ENCODE results near the gene OLFM1.

The OLFM1 gene

DNA sequence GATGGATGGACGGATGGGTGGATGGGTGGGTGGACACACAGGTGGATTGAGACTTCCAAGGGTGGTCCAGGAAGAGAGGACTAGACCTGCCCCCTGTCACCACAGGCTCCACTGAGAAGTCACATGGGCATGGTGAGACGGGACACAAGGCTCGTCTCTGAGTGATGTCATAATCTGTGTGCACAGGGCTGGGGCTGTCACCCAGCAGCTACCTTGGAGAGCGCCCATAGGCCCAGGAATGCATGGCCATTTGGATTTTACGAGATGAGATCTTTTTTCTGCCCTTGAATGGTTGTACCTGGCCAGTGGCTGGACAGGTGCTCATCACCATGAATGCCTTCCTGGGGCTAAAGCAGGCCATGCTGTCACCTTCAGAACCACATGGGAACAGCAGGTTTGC, 3.1 kb downstream of the OLFM1 start:
- no peak for DNase-seq

DNA sequence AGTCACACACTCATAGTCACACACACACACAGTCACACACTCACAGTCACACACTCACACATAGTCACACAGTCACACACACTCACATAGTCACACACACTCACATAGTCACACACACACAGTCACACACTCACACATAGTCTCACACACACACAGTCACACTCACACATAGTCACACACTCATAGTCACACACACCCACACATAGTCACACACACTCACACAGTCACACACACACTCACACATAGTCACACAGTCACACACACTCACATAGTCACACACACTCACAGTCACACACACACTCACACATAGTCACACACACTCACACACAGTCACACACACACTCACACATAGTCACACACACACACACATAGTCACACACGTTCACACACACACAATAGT, 4.1 kb downstream of the OLFM1 start:
- DNase-seq: no peak

DNA sequence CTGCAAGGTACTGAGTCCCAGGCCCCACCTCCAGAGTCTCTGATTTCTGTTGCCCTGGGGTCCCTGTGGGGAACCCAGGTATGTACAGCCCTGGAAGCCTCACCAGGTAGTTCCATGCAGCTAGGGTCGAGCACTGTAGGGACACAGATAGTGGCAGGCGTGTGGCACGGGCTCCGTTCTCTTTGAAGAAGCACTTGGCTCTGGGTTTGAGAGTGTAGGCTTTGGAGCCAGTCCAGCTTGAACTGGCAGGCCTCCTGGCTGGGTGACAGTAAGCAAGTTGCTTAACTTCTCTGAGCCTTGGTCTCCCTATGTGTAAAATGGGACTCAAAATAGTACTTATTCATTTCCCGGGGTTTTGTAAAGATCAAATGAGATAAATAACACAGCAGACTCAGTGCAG, 5.6 kb downstream of the OLFM1 start:
- no peak for DNase-seq

DNA sequence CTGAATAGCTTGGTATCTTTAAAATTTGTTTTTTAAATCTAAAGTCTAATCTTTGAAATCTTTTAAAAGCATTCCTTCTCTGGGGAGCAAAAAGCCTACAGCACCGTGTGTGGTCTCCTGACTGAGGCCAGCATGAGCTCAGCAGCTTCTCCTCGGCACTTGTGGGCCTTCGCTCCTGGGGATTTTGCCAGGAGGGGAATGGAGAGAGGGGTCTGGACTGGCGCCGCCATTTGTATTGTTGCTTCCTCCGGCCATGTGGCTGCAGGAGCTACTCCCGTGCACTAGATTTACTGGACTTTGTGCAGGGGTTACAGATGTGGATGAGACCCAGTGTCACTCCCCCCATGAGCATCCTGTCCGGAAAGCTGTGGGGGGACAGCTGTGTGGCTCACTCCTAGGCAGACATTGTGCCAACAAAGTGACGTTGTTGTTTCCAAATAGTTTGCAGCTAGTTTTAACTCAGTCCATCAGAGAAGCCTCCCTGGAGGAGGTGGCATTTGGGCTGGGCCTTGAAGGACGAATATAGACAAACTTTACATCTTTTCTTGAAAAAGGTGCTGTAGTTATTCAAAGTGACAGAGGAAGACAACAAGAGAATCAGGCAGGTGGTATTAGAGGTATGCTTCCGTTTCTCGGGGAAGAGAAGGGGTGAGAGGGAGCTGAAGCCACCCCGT, 6.6 kb downstream of the OLFM1 start:
- DNase-seq: no peak

DNA sequence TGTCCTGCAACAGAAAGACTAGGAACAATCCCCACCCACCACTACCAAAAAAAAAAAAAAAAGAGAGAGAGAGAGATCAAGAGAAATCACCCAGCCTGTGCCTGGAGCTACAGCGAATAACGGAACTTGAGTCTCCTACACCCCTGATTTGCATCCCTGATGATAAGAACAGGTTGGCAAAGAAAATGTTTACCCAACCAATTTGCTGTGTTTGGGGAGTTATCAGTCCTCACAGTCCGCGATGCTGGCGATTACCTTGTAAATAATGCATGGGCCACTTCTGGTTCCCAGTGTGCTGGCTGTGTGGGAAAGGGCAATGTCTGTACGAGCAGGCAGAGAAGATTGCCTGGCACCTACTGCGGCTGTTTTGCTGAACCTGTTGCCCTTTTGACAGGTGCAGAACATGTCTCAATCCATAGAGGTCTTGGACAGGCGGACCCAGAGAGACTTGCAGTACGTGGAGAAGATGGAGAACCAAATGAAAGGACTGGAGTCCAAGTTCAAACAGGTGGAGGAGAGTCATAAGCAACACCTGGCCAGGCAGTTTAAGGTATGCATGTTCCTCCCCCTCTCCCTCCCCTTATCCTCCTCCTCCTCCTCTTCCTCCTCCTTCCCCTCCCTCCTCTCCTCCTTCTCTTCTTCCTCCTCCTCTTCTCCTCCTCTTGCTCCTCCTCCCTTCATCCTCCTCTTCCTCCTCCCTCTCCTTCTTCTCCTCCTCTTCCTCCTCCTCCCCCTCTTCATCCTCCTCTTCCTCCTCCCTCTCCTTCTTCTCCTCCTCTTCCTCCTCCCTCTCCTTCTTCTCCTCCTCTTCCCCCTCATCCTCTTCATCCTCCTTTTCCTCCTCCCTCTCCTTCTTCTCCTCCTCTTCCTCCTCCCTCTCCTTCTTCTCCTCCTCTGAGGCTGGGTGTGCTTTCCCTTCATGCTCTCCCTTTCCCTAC, 8.3 kb downstream of the OLFM1 start:
- peak in 2 of 3 experiments; percentile 4 to 12 for DNase-seq

DNA sequence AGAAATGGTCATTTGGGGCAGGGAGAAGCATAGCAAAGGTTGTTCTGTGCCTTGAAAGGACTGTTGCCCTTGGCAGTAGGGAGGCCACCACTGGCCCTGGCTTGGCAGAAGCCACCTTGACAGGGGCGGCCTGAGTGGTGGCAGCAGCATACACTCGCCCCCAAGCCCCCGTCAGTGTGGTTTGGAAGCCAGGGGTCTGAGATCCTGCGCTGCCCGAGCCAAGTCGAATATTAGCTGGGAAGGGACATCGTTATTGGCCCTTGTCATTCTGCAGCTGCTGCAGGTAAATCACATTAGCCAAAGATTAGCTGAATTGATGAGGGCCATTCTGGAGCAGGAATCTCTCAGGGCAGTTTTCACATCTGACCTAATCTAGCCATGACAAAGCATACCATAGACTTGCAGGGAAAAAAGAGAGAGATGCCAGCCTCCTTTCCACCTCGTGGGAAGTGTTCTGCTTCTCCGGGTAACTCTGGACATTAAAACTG, 9.0 kb downstream of the OLFM1 start:
- no peak for DNase-seq

DNA sequence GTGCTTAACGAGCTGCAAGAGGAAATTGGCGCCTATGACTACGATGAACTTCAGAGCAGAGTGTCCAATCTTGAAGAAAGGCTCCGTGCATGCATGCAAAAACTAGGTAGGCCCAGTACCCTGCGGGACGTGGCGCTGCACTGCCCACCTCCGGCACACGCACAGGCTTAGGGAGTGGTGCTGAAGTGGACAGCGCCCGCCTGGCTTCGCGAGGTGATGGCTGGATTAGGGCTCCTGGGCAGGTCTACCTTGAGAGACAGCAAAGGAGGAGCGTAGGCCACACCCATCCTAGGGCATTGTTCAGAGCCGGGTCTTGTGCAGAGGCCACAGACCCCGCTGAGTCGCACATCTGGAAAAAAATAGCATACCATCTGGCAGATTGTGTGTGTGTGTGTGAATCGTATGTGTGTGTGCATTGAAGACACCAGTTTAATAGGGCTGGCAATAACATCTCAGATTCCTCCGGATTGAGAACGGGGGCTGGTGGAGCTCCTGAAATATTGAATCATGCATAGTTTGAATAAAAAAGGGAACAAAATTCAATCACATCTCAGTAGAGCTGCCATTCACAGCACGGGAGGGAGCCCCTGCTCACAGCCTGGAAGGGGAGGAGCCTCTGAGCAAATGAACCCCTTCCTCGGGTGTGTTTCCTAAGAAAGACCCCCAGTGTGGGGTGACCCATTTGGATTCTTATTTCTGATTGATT, 11.1 kb downstream of the OLFM1 start:
- DNase-seq: no peak

DNA sequence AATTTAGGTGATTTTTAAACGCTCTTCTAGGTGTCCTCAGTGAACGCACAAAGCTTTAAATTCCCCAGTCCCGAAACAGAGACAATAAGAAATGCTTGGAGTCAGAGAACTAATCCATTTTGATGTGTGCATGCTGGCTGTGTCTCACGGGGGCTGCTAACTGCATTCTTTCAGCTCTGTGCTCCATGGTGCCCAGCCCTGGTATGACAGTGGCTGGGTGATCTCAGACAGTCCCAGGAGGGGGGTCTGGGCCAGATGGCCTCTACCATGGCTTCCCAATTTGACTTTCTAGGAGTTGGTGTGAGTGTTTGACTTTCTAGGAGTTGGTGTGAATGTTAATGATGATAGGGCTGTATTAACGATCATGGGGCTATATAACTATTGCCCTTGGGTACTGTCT, 12.1 kb downstream of the OLFM1 start:
- no peak for DNase-seq

DNA sequence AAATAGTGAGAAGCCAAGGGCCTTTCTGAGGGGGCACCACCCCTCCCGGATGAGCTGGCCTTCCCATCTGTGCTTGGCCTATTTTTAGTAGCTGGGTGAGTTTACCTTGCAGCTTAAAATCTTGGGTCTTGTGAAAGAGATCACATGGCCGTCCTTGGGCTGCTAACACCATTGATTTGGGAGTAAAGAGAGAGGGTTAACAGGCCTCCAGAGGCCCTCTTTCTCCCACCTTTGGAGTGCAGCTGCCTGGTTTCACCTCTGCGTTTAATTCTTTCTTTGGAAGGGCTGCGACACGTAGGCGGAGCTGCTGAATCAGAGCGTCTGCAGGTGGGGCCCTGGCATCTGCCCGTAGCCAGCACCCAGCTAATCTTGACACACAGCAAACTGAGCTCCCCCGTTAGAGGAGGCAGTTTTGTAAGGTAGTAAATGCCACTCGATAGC, 12.8 kb downstream of the OLFM1 start:
- DNase-seq: peak in 1 of 3 experiments; percentile 59

DNA sequence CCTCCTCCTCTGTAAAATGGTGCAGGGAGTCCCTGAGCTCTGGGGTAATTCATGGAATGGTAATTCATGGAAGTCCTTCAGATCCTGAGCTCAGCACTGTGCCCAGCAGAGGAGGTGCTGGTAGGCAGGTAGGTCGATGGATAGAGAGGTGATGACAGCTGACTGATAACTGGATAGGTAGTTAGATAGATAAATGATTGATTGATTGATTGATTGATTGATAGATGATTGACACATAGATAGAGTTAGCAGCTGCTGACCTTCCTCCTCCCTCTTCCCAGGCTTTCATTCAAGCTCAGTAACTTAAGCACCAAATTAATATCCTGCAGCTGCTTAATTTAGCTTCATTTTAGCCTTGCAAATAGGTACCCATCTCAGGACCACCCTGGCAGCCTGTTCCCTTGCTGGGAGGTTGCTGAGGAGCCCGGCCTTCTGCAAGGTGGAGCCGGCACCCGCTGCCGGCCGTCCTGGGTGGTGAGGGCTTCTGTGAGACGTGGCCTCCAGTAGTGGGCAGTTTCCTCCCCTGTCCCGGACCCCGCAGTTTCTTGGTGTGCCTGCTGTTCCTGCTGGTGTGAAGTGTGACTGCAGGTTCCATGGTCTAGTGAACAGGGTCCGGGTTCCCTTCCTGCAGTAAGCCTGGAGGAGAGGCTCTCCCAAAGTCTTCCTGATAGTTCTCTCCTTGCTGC, 13.4 kb downstream of the OLFM1 start:
- no peak for DNase-seq

DNA sequence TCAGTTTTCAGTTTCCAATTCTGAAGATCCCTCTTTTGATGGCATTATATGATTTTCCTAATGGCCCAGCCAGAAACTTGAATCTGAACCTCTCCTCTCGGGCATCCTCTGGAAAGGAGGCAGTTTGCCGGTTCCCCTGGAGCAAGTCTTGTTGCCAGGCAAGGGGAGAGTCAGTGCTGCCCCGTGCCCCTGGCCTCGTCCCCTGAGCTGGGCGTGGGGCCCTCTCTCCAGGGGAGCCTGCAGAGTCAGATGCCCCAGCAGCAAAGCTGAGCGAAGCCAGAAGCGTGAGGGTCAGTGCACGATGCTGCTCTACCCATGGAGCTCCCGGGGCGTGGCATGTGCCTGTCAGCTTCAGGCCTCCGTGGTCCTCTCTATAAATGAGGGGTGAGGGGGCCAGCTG, 14.0 kb downstream of the OLFM1 start:
- DNase-seq: no peak

DNA sequence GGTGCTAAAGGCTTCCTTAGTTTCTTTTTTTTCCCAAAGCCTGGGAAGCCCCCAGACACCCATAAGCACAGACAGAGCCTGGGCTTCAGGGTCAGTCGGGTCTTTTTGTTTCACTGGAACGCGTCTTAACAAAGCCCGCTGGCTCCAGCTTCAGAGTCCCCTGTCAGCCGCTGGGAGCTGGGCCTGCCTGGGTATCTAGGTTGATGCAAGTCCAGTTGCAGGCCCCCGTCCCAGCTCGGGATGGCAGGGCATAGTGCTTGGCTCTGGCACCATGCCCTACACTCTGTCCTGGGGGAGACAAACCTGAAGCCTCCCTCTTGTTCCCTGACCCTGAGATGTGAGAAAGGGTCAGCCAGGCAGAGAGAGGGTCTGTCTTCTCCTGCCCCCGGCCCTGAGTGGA, 14.5 kb downstream of the OLFM1 start:
- no peak for DNase-seq

DNA sequence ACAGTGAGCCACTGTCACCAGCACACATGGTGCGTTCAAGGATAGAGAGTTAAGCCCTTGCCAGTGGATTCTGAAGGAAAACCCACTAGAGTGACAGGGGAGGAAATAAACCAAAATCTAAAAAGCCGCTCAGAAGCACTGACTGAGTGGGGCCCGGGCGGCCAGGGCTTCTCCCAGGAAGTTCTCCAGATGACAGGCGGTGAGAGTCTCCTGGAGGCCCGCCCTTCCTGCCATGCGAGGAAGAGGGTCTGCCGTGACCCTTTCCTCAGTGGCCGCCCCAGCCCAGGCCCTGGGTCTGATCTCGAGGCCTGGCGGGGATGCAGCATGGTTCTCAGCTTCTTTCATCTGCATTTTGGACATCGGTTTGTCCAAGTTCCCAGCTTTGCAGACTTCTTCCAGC, 14.9 kb downstream of the OLFM1 start:
- no peak for DNase-seq

DNA sequence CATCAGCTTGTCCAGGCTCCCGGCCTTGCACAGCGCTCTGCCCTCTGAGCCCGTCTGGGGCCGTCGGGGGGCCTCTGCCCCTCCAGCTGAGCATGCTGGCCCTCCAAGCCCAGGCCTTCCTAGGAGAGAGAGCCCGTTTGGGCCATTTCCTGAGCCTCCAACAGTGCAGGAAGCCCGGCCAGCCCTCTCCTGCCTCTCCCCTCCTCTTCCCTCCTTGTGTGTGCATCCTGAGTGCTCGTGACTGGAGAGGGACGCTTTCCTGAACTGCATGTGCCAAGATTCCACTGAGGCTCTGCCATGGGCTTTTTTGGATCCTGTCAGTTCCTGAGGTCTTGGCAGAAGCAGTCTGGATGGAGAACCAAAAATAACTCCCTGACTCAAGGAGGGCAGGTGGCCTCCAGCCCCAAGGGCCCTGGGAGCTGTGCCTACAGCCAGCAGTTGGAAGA, 15.6 kb downstream of the OLFM1 start:
- no peak for DNase-seq

DNA sequence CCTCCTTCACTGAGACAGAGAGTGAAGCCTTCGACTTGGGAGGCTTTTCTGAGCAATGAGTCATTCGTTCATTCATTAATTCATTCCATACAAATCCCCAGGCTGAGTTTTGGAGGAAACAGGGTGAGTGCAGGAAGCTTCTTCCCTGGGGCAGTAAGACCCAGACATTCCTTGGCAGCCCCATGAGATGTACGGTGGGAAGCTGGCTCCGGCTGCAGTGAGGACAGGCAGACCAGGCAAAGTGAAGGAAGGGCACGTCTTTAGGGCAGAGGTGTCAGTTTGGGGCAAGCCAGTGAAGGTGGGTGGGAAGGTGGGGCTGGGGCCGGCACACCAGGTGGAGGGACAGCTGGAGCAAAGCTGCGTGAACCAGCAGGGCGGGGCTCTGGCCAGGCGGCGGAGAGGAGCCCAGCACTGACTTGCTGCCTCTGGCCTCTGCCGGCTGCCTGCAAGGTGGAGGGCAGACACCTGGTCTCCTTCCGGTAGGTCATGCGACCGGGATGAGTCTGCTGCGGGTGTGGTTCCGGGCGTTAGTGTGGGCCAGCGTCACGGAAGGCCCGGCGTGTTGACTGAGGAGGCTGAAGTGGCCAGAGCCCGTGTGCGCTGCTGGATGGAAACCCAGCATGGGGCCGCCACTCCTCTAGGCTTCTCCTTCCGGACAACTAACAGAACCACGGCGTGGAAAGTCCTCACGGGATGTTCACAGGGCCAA, 16.6 kb downstream of the OLFM1 start:
- DNase-seq: peak in 1 of 3 experiments; percentile 31

DNA sequence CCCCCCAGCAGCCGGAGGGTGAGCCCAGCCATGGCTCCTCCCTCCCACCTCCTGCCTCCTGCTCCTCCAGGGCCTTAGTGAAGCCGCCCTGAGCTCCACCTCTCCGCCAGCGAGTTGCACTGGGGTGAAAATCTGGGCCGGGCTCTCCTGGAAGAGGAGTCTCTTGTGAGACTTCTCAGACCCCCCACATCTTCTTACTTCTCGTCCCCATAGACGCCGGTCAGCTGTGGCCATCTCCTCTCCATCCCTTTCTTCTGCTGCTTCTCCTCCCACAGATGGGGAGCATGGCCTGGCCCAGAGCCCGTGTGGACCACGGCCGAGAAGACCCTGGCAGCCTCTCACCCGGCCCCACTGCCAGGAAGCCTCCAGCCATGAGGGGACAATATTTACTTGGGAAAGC, 17.3 kb downstream of the OLFM1 start:
- DNase-seq: no peak

DNA sequence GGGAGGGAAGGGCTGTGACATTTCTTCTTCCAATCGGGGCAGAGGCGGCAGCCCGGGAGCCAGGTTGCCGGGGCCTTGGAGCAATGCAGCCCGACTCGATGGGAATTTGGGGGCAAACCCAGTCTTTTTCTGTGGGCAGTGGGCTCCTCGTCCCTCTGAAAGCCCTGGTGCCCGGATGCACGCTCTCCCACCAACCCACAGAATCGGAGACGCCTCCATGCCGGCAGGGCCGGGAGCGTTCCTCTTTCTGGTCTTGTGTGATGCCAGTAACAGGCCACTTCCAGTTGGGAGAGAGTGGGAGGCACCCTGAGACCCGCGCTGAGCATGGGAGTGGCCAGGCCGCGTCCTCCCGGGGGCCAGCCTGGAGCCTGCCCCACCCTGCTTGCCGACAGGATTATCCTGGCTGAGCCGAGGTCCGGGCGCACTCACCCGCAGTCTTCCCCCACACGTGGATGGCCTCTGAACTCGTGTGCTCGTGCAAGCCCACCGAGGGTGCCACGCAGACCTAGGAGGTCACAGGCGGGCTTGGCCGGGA, 17.8 kb downstream of the OLFM1 start:
- no peak for DNase-seq

DNA sequence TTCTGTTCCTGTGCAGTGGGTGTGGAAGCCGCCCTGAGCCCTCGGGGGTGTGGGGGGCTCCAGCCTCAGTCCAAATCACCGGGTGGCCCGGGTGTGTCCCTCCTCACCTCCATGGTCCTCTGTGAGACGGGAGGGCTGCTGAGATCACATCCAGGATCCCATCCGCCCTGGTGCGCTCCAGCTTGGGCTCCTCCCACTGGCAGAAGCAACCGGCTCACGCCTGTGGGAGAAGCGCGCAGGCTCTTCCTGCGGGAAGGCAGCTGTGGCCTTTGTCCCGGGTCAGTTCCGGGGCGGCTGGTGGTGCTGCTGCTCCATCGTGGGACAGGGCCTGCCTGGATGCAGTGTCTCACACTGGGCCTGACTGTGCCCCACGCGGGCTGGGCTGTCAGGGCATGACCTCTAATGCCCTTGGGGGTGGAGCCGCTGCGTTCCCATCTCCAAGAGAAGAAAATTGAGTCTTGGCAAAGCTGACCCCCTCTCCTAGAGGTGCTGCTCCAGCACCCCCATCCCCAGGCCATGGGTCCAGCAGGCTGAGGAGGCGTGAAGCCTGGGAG, 18.5 kb downstream of the OLFM1 start:
- no peak for DNase-seq

DNA sequence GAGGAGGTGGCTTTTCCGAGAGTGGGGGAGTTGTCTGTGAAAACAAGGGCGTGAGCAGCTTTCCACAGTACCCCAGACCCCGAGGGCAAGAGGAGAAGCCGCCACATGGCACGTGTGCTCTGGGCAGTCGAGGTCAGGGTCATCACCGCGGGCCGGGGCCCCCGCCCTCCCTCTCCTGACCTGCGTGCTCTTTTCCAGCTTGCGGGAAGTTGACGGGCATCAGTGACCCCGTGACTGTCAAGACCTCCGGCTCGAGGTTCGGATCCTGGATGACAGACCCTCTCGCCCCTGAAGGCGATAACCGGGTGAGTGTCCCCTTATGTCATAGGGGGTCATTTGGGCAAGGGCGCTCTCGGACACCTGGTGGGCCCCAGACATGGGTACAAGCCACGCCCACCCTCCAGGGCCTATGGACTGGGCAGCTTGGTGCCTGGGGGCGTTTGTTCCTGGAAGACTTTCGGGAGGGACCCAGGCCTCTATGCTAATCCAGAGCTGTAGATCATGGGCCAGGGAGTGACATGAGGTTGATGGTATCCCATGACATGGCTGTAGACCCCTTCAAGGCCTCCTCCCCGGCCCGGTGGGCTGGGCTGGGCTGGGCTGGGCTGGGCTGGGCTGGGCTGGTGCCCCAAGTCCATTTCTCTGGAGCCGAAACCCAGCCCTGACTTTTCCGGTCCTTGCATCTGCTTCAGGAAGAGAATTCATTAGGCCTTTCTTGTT, 19.2 kb downstream of the OLFM1 start:
- no peak for DNase-seq

DNA sequence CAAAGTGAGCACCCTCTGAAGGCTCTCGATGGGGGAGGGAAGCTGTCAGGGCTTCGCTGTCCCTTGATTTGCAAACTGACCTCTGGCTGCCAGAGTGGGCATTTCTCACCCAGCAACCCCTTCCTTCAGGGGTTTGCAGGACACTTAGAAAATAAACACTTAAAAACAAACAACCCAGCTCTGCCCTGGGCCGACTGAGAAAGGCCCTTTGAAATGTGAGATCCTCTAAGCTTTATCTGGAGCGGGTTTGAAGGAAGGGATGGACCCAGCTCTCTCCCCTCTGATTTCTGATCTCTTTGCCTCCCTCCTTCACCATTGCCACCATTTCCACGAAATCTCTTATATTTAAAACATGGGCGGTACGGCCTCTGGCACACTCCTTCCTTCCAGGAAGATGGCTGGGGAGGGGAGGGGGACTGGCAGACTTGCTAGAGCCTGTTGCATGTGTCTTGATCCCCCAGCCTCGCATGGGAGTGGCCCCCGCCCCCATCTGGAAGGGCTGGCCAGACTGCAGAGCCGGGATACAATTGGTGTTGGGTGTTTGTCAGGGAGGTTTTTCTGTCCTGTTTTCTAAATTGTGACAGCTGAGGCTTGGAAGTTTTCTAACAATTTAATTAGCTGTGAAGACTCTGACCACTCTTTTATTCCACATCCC, 20.2 kb downstream of the OLFM1 start:
- DNase-seq: no peak

All from NCI-H1417 (cell line).